Measurements from ENCODE around the gene TMTC1. TPM values are rescaled to one million over a fixed set of nuclear protein-coding genes. Genes with fewer than 3 reads are reported as not detected.

The TMTC1 gene
- total and polyA plus RNA-seq, 4 donors, result 20.5 to 87.6 (median 34.5) TPM

DNA sequence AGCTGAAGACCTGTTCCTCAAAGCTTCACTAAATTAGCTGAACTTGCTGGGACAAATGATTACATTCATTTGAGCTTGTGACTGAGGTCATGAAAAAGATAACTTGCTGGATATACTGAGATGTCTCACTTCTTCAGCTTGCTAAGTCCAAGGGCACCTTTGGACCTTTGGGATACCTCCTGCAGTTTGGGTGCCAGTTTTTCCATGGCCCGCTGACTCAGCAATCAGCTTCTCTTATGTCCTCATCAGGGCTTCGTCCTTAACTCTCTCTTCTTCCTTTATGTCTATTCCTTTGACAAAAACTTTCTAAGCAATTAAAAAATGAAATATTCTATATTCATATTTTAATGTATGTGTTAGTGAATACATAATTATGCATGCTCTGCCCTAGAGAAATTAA is 331.9 kb downstream of the TMTC1 start:
- Histone ChIP-seq H3K9me3 (ENCODE audit: control insufficient read depth, insufficient read depth, low read length) (no peaks in the 10 kb centered on the region), H3K4me1 (ENCODE audit: control insufficient read depth, insufficient read depth, low read length) (no peaks in the 10 kb centered on the region), H3K4me3 (ENCODE audit: low read depth, low read length) (no peak overlapping the region), H3K27ac (ENCODE audit: low read depth, low read length) (no peak overlapping the region), H3K27me3 (ENCODE audit: control insufficient read depth, insufficient read depth, low read length) (no peaks in the 10 kb centered on the region), H3K36me3 (ENCODE audit: control insufficient read depth, insufficient read depth, low read length) (no peaks in the 10 kb centered on the region)
- 80% methylated on average over 1 of the region's 2 CpGs for WGBS (ENCODE audit: insufficient coverage)
- DNase-seq (ENCODE audit: low read depth in 4 of 6, low spot score in 6 of 6), result no peak

Data from spinal cord (tissue), 10 donors.